Measurements from ENCODE around the gene SCN1A.

DNA sequence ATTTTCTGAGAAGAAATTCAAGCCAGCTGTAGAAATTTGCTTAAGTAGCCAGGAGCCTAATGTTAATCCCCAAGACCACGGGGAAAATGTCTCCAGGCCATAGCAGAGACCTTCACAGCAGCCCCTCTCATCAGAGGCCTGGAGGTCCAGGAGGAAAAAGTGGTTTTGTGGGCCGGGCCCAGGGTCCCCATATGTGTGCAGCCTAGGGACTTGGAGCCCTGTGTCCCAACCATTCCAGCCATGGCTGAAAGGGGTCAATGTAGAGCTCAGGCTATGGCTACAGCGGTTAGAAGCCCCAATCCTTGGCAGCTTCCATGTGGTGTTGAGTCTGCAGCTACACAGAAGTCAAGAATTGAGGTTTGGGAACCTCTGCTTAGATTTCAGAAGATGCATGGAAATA is 160.1 kb downstream of the SCN1A start:
- TF ChIP-seq POLR2AphosphoS5 (IDR thresholded peaks at IDR 0.05; ENCODE audit: low read depth, low read length) = no peak
- no peak for TF ChIP-seq POLR2A (IDR thresholded peaks at IDR 0.05; ENCODE audit: low read depth, low read length)
